SU-DHL-6 (cell line): ENCODE measurements around the gene FAM187B.

Experiments used
- EZH2phosphoT487 ChIP-seq: fragments of 200-600 bp; sonication (generic), shearing (Covaris generic); conservative IDR thresholded peaks from 2 replicates; pipeline ENCODE4 v1.6.1; 2018; ENCODE audit warnings: mild to moderate bottlenecking, antibody characterized with exemption, low read length, moderate library complexity, mixed read lengths
- TF ChIP-seq, protein P1 (sequence below): fragments of 200-600 bp; sonication (generic); IDR thresholded peaks from one replicate; pipeline ENCODE4 v1.5.1; 2017; ENCODE audit warnings: antibody characterized with exemption, mild to moderate bottlenecking, low read length, moderate library complexity; ENCODE audit not compliant: insufficient read depth, poor library complexity, severe bottlenecking

DNA sequence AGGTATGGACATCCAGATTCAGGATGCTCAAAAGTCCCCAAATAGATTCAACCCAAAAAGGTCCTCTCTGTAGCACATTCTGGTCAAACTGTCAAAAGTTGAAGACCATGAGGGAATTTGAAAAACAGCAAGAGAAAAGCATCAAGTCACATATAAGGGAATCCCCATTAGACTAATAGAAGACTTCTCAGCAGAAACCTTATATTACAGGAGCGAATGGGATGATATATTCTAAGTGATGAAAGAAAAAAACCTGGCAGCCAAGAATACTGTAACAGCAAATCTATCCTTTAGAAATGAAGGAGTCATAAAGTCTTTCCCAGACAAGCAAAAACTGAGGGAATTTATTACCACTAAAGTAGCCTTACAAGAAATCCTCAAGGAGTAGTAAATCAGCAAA is 44.3 kb downstream of the FAM187B start:
- TF ChIP-seq, protein P1, sequence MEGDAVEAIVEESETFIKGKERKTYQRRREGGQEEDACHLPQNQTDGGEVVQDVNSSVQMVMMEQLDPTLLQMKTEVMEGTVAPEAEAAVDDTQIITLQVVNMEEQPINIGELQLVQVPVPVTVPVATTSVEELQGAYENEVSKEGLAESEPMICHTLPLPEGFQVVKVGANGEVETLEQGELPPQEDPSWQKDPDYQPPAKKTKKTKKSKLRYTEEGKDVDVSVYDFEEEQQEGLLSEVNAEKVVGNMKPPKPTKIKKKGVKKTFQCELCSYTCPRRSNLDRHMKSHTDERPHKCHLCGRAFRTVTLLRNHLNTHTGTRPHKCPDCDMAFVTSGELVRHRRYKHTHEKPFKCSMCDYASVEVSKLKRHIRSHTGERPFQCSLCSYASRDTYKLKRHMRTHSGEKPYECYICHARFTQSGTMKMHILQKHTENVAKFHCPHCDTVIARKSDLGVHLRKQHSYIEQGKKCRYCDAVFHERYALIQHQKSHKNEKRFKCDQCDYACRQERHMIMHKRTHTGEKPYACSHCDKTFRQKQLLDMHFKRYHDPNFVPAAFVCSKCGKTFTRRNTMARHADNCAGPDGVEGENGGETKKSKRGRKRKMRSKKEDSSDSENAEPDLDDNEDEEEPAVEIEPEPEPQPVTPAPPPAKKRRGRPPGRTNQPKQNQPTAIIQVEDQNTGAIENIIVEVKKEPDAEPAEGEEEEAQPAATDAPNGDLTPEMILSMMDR = no peak
- TF ChIP-seq EZH2phosphoT487 = no peak
